ENCODE results near the gene CDCP2.

The CDCP2 gene

GRCh38 chr1:54110996-54111395, 41.8 kb downstream of the CDCP2 start:
- Histone ChIP-seq H3K9me3 (ENCODE audit: insufficient read depth, low read length, severe bottlenecking) (no peaks in the 10 kb centered on the region), H3K4me3 (ENCODE audit: low read depth in 1 of 2, low read length in 2 of 2) (no peak overlapping the region), H3K79me2 (ENCODE audit: insufficient read depth, low read length) (no peaks in the 10 kb centered on the region), H3K4me1 (ENCODE audit: insufficient read depth, low read length) (no peaks in the 10 kb centered on the region), H3K36me3 (ENCODE audit: insufficient read depth, low read length) (no peaks in the 10 kb centered on the region), H2AFZ (ENCODE audit: low read depth, low read length) (no peak overlapping the region), H3K27me3 (ENCODE audit: insufficient read depth, low read length, poor library complexity) (no peaks in the 10 kb centered on the region), H3K4me2 (ENCODE audit: insufficient read depth, low read length) (no peak overlapping the region), H4K20me1 (ENCODE audit: insufficient read depth, low read length) (no peaks in the 10 kb centered on the region), H3K9ac (ENCODE audit: low read depth, low read length) (no peak overlapping the region), H3K27ac (ENCODE audit: low read length) (no peak overlapping the region)
- DNase-seq (no peak), ATAC-seq (ENCODE audit: insufficient read depth, low read depth) (no peak)
- TF ChIP-seq CTCF (IDR thresholded peaks at IDR 0.05; ENCODE audit: borderline replicate concordance, extremely low read depth, low read length, poor library complexity, severe bottlenecking) (no peak), EZH2 (IDR thresholded peaks at IDR 0.05; ENCODE audit: borderline replicate concordance, low read depth, low read length, severe bottlenecking) (no peak)

GRCh38 chr1:54109129-54110090, 43.4 kb downstream of the CDCP2 start:
- ATAC-seq (ENCODE audit: insufficient read depth, low read depth): no peak
- H3K4me3 ChIP-seq (ENCODE audit: low read depth in 1 of 2, low read length in 2 of 2): no peak overlapping the region
- no peak overlapping the region for H3K9ac ChIP-seq (ENCODE audit: low read depth, low read length)
- H3K79me2 ChIP-seq (ENCODE audit: insufficient read depth, low read length): no peaks in the 10 kb centered on the region
- no peak overlapping the region for H2AFZ ChIP-seq (ENCODE audit: low read depth, low read length)
- TF ChIP-seq EZH2 (IDR thresholded peaks at IDR 0.05; ENCODE audit: borderline replicate concordance, low read depth, low read length, severe bottlenecking): no peak
- no peak for TF ChIP-seq CTCF (IDR thresholded peaks at IDR 0.05; ENCODE audit: borderline replicate concordance, extremely low read depth, low read length, poor library complexity, severe bottlenecking)
- H3K4me2 ChIP-seq (ENCODE audit: insufficient read depth, low read length): no peak overlapping the region
- H4K20me1 ChIP-seq (ENCODE audit: insufficient read depth, low read length): no peaks in the 10 kb centered on the region
- DNase-seq: no peak
- no peaks in the 10 kb centered on the region for H3K9me3 ChIP-seq (ENCODE audit: insufficient read depth, low read length, severe bottlenecking)
- H3K27me3 ChIP-seq (ENCODE audit: insufficient read depth, low read length, poor library complexity): no peaks in the 10 kb centered on the region
- no peaks in the 10 kb centered on the region for H3K4me1 ChIP-seq (ENCODE audit: insufficient read depth, low read length)
- no peak overlapping the region for H3K27ac ChIP-seq (ENCODE audit: low read length)
- H3K36me3 ChIP-seq (ENCODE audit: insufficient read depth, low read length): no peaks in the 10 kb centered on the region

GRCh38 chr1:54108156-54108555, 44.6 kb downstream of the CDCP2 start:
- H3K79me2 ChIP-seq (ENCODE audit: insufficient read depth, low read length): no peaks in the 10 kb centered on the region
- no peak overlapping the region for H2AFZ ChIP-seq (ENCODE audit: low read depth, low read length)
- H3K4me2 ChIP-seq (ENCODE audit: insufficient read depth, low read length): no peak overlapping the region
- no peaks in the 10 kb centered on the region for H4K20me1 ChIP-seq (ENCODE audit: insufficient read depth, low read length)
- no peak overlapping the region for H3K9ac ChIP-seq (ENCODE audit: low read depth, low read length)
- TF ChIP-seq EZH2 (IDR thresholded peaks at IDR 0.05; ENCODE audit: borderline replicate concordance, low read depth, low read length, severe bottlenecking) (no peak), CTCF (IDR thresholded peaks at IDR 0.05; ENCODE audit: borderline replicate concordance, extremely low read depth, low read length, poor library complexity, severe bottlenecking) (no peak)
- no peaks in the 10 kb centered on the region for H3K36me3 ChIP-seq (ENCODE audit: insufficient read depth, low read length)
- H3K27me3 ChIP-seq (ENCODE audit: insufficient read depth, low read length, poor library complexity): no peaks in the 10 kb centered on the region
- DNase-seq: no peak
- no peak for ATAC-seq (ENCODE audit: insufficient read depth, low read depth)
- no peak overlapping the region for H3K4me3 ChIP-seq (ENCODE audit: low read depth in 1 of 2, low read length in 2 of 2)
- H3K9me3 ChIP-seq (ENCODE audit: insufficient read depth, low read length, severe bottlenecking): no peaks in the 10 kb centered on the region
- no peaks in the 10 kb centered on the region for H3K4me1 ChIP-seq (ENCODE audit: insufficient read depth, low read length)
- H3K27ac ChIP-seq (ENCODE audit: low read length): no peak overlapping the region
